ENCODE results near the gene FSTL4.

FSTL4 gene

DNA sequence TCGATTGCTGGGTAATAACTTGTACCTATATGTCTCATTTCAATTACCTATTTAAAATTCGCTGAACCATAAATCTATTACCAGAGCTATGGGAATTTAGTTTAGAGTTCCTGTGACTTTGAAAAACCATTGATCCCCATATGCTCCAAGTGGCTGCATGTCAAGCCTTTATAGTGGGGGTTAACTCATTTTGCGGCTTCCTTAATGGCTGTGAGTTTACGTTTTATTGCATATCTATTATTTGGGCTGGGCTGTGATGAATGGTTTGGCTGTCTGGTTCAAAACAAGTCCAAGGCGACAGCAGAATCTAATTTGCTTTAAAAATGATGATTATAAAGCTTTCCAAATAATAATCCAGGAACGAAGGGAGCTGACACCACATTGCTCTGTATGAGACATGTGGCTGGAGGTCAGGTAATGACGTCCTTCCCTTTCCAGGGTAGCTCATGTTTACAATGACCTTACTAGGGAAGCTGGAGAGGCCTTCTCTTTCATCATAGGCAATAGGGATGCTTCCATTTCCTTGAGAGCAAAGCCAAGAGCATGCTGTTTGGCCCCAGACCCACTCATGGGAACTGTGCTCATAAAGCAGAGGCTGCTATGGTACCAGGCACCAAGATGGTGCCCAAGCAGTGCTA is 302.2 kb downstream of the FSTL4 start:
- FAIRE-seq (no peak), DNase-seq (ENCODE audit: insufficient read length, low spot score) (no peak)

DNA sequence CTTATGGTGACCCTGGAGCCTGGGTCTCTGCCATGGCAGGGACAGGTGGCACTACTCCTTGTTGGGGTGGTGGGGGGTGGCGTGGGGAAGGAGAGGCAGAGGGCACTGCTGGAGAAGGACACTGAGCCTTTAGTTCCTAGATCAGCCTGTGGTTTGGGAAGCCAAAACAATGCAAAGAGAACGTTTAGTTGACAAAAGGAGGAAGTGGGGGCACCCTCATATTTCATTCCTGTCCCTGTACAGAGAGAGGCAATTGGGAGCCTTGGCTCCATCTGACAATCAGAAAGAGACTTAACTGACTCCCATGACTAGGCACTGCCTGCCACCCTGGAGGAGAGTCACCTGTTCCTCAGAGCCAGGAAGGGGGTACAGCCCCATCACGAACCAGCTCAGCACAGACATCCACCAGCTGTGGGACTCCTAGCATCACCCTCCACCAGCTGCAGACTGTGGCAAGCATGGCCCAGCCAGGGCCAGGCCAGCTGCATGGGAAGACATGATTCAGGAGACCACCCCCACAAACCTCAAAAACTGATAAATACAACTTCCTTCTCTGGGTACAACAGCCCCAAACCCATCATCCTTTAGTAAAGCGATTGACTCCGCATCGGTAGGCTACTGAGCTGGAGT is 303.1 kb downstream of the FSTL4 start:
- FAIRE-seq = no peak
- DNase-seq (ENCODE audit: insufficient read length, low spot score) = no peak

DNA sequence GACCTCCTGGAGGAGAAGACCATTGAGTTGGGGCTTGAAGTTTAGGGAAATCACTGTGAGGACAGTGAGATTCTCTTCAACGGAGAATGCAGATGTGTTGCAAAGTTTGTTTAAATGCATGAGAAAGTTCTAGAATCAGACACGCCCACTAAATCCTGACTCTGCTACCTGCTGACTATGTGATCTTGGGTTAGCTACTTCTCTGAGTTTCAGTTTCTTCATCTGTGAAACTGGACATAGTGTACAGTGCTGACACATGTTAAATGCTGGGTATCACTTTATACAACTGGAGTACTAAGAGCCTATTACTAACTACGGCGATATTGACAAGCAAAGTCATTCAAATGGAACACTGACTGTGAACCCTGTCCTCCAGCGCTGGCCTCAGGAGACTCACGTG is 305.1 kb downstream of the FSTL4 start:
- FAIRE-seq (no peak), DNase-seq (ENCODE audit: insufficient read length, low spot score) (no peak)

DNA sequence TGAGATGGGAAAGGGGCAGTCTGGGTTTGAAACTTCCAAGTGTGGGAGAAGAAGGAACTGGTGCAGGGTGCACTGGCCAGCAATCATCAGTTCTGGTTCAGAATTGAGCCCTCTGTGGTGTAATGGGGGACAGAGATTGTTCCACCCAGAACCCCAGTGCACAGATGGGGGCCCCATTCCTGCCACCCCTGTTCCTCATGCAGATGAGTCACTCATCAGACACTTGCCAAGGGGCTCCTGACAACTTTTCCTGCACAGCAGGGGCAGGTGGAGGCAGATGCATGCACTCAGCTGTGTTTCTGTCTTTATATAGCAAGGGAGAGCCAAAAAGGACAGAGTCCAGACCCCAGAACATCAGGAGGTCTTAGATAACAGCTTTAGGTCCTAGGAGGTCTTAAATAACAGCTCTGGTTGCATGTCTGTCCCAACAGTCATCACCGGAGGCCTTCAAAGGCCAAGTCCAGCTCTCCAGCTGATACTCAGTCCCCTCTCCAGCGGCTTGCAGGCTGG is 307.6 kb downstream of the FSTL4 start:
- DNase-seq (ENCODE audit: insufficient read length, low spot score) = no peak
- no peak for FAIRE-seq

DNA sequence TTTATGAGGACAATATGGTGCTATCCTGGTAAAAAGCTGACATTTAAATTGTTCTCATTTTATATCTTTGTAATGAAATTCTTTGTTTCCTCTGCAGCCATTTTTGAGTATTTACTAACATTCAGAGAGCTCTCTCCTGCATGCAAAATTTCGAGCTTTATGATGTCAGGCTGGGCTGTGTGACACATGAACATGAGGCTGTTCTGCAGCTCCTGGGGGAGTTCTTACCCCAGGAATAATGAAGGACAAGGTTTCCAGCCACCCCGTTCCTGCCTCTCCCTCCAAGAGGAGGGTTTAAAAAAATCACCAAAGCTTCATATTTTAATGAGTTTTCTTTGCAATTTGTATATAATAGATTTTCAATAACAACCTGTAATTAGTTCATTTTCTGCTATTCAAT is 308.2 kb downstream of the FSTL4 start:
- FAIRE-seq (no peak), DNase-seq (ENCODE audit: insufficient read length, low spot score) (no peak)

DNA sequence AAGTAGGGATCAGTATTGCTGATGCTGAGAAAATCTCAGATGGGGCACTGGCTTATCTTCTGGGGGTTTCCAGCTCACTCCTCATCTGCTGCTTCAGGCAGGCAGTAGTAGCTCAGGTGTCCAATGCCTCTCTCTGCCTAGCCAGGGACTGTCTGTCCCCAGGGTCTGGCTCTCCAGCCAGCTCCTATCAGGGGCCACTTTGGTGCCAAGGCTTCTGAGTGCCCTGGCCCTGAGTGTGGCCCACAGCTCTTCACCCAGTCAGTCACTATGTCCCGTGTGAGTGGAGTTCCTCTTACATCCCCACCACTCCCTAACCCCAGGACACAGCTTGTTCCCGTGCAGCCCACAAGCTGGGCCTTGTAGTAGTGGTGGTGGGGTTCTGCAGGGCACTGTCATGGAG is 309.0 kb downstream of the FSTL4 start:
- no peak for FAIRE-seq

DNA sequence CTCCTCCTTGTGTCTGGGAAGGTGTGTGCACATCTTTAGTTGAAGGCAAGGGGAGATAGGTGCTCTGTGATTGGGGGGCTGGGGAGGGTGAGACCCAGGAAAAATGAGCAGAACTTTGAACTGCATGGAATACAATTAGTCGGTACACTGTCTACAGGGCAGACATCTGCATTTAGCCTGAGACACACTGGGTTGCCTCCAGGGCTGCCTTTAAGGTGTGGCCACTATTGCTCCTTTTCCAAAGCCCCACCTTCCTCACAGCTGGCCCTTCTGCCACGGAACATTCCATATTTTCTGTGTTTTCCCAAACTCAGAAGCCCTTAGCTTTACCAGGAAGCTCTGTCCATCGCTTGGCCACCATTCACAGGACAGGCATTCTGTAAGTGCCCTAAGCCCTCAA is 312.6 kb downstream of the FSTL4 start:
- DNase-seq (ENCODE audit: insufficient read length, low spot score) = no peak
- FAIRE-seq = no peak

More for the DNA sequence above, 309.0 kb downstream of the FSTL4 start:
- DNase-seq (ENCODE audit: insufficient read length, low spot score) = no peak

DNA sequence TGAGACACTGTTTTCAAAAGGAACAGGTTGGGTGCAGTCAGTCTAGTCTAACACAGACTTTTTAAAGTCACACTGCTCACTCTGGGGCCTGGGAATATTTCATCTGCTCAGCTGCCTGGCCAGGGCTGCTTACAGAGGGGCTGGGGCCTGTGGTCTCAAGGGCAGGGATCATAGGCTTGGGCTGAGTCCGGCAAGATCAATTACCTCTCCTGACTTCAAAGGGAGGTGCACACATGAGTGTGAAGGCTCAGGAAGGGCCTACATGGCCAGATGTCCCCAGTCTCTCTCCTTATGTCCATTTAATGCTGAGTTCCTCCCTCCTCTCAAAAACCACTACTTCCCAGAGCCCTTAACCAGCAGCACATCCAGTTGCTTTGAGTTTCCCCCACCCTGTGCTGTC is 313.3 kb downstream of the FSTL4 start:
- DNase-seq (ENCODE audit: insufficient read length, low spot score) = no peak
- no peak for FAIRE-seq

DNA sequence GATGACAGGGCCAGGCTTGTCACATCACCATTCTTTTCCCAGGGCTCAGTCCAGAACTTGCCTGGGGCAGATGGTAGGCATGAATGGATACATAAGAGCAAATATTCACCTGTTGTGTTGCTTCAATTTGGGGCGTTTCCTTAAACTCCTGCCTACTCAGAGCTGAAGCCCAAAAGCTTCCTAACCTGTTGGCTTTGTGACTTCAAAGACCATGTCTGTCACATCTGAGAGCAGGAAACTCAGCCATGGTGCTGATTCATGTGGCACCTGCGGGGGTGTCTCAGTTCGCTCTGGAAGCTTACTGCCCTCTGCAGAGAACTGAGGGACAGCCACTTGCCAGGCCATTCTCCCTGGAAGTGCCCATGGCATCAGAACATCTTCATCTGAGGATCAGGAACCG is 313.9 kb downstream of the FSTL4 start:
- DNase-seq (ENCODE audit: insufficient read length, low spot score) (no peak), FAIRE-seq (no peak)

DNA sequence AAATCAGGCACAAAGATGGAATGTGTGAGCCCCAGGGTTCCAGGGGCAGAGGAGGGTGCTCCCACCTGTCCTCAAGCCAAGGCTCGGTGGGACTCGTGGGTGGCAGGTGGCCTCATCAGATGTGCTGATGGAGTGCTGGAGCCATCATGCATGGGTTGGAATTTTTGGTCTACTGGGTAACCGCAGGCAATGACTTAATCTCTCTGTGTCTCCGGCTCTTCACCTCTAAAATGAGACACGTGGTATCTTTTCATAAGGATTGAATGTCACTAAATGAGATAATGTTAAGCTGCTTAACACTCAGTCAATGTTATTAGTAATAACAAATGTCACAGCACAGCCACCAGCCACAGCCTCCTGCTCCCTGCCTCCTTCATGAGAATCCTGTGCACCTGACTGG is 315.0 kb downstream of the FSTL4 start:
- DNase-seq (ENCODE audit: insufficient read length, low spot score) = no peak

DNA sequence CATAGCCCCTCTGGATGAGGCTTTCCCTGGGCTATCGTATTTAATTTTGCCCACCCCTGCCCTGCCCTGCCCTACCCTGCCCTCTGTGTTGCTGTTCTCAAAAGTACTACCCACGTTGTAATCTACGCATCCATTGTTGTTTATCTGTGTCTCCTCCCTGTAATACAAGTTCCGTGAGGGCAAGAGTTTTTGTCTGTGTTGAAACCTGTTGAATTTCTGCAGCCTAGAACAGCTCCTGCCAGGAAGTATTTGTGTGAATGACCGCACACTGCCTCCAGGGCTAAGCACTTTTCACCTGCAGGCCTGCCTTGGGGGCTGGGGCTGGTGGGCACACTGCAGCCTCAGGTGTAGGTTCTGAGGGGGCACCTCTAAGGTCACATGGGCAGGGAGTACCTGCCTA is 315.7 kb downstream of the FSTL4 start:
- no peak for FAIRE-seq
- DNase-seq (ENCODE audit: insufficient read length, low spot score) = no peak

More for the DNA sequence above, 315.0 kb downstream of the FSTL4 start:
- no peak for FAIRE-seq

DNA sequence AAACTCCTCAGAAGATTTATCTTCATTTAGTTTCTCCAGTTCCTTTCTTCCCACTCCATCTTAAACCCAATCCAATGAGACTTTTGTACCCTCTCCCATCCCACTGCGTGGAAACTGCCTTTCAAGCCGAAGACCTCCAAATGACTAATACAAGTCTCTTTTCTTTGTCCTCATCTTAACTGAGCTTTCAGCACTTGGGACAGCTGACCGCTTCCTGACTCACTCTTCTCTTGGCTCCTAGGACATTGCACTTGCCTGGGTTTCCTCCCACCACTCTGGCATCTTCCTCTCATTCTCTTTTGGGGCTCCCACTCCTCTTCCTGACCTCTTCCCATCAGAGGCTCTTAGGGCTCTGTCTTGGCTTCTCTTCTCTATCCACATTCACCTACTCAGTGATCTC is 316.8 kb downstream of the FSTL4 start:
- DNase-seq (ENCODE audit: insufficient read length, low spot score) (no peak), FAIRE-seq (no peak)

DNA sequence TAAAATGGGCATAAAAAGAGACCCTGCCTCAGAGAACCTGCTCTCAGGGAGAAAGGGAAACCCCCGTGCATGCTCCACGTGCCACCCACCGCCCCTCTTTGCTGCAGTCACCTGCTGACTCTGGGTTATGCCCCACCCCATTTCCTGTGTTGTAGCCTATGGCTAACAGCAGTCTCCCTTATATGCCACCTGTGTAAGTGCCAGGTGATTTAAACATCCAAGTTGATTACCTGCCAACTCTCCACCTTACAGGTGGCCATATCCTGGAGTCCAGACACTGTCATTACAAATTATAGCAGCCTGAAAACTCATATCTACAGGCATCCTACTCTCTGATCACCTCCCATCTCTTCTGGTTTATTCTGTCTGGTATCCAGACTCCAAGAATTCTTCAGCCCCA is 318.0 kb downstream of the FSTL4 start:
- FAIRE-seq (no peak), DNase-seq (ENCODE audit: insufficient read length, low spot score) (no peak)

DNA sequence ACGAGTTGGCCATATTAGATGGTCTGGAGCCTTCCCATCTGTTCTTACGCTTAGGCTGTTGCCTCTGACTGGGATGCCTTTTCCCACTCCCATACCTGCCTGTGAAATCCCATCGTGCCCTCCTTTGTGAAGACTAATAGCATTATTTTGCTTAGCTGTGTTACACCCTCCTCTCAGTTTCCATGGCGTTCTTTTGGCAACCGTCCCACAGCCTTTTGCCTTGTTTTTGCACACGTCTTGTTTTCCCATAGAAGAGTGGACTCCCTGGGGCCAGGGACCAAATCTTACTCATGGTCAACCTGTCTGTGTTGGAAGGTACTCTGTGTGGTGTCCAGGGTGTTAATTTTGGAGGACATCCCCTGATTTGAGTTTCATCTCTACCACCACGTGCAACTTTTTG is 318.4 kb downstream of the FSTL4 start:
- FAIRE-seq (no peak), DNase-seq (ENCODE audit: insufficient read length, low spot score) (no peak)

DNA sequence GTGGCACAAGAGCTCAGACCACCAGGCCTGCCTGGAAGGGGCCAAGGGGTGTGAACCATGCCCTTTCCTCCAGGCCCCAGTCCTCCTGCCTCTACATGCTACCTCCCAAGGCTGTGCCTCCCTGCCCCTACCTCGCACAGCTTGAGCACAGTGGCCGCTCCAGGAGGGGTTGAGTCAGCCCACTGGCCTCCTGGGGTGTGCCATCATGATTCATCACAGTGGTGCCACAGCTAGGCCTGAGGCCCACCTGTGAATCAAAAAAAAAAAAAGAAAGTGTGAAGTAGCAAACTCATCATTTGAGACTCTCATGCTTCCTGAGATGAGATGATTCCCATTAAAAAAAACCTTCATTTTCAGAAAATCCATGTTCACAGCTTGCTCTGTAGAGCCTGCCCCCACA is 320.0 kb downstream of the FSTL4 start:
- no peak for DNase-seq (ENCODE audit: insufficient read length, low spot score)
- FAIRE-seq = no peak

DNA sequence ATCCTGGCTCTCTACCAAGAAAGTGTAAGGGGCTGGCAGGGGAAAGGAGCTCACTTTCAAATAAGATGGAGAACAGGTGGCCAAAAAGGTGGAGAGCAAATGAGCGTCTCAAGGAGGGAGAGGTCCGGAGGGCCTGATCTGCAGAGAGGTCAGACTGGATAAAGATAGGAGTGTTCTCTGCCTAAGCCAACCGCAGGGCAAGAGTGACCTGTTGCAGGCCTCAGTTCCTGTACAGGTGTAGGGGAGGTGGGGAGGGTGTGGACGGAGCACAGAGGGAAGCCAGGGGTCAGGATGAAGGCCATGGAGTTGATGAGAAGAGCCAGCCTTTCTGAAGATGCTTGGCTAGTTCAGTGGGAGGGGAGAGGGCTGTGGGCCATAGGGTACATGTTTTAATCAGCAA is 320.8 kb downstream of the FSTL4 start:
- no peak for FAIRE-seq
- no peak for DNase-seq (ENCODE audit: insufficient read length, low spot score)

DNA sequence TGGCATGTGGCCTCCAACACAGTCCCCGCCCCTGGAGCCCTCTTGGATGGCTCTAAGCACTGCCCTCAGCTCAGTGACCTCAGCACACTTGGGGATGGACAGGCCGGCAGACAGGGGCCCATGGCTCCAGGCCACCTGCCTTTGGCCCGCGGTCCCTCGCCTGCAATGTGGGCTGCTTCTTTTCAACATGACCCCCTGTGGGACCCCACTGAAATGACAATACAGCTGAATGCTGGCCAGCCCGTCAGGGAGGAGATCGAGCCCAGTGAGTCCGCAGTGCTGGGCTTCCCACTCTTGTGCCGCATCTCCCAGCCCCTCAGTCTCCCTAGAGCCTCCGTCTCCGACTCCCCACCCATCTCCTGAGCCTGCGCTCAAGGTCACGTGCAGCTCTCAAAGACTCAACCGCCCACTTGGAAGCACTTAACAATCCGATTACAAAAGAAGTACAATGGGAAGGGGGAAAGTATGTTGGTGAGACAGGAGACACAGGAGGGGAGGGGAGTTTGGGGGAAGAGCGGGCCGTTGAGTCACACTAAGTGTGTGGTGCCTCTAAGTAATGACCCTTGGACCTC is 321.6 kb downstream of the FSTL4 start:
- DNase-seq (ENCODE audit: insufficient read length, low spot score) = no peak
- FAIRE-seq = no peak

DNA sequence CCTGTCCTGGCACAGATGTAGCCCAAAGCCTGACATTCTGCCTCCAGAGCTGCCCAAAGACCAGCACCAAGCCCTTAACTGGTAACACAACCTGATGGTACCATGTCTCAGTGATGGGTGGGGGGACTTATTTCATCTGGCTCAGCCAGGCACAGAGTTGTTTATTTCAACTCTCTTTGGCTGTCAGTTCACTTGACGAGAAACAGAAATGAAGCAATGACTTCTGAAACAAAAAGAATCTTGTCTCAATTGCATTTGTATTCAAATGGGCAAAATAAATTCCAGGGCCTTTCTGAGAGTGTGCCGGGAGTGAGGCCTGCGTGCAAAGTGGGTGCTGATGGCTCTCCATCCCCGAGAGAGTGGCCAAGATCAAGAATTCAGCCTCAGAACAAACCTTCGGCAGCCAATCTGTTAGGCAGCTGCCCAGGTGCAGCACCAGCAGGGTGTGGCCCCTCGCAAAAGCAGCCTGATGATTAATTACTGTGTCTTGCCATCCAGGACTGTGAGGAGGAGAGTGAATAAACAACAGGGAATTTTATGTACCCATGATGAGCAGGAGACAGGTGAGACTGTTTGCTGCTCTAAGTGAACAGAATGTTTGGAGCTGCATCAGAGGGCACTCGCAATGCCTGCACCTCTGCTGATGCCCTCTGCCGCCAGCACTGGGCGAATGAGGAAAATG is 322.5 kb downstream of the FSTL4 start:
- FAIRE-seq (no peak), DNase-seq (ENCODE audit: insufficient read length, low spot score) (no peak)

DNA sequence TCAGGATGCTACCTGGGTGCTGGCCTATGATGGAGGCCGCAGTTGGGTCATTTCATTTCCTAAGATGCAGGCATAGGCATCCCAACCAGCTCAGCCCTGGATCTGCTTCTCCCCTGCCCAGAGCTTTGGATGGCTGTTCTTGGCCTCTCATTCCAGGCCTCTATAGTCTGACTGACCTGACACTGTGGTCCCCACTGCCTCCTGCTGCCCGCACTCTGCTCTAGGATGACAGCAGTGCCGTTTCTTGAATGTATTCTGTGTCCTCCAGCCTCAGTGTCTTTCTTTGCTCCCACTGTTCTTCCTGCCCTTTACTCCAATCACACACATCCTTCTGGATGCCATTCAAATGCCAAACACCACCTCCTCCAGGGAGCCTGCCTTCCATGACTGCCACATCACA is 324.8 kb downstream of the FSTL4 start:
- no peak for DNase-seq (ENCODE audit: insufficient read length, low spot score)
- FAIRE-seq = no peak

DNA sequence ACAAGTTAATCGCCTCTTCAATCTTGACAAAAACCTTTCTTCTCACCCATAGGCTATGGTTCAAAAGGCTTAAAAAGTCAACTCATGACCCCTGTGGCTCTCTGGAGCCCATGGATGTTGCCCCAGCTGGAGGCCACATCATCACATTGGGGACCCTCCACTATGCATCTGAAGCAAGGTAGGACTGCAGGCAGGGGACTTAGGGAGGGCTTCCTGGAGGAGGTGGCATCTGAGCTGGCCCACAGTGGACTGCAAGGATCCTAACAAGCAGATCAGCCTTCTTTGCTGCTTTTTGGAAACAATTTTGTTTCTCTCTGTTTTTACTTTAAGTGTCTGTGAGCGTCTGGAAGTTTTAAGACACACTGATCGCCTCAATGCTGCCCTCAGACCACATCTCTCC is 325.9 kb downstream of the FSTL4 start:
- no peak for DNase-seq (ENCODE audit: insufficient read length, low spot score)
- no peak for FAIRE-seq

DNA sequence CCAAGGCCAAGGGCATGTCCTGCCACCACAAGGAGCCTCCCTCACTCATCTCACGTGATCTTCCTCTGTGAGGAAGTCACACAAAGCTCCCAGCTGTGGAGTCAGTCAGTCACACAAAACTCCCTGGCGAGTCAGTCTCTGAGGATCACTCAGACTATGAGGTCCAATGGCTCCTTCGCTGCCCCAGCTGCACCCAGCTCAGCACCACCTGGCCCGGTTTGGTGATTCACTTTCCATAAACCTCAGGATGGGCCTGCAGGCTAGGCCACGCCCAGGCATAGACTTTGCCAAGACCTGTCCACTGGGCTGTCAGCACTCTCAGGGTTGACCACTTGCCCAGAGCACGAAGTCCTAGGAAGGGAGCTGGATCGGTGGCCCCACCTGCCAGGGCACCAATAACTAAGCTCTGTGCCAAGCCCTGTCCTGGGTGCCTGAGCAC is 326.7 kb downstream of the FSTL4 start:
- no peak for FAIRE-seq
- no peak for DNase-seq (ENCODE audit: insufficient read length, low spot score)

DNA sequence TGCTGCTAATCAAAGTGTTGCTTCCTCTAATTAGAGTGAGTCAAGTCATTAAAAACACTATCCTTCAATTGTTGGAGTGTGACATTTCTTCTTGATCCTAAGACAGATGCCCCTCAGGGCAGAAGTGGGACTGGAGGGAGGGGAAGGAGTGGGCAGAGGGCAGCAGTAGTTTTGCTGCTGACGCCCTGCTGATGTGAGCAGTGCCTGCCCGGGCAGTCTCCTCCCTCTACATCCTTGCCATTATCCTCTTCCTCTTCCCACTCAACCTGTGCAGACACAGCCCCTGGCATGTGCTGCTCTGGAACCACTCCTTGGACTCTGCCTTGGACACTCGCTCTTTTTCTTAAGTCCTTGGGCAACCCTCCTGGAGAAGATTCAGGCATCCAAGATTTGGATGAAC is 328.0 kb downstream of the FSTL4 start:
- FAIRE-seq = no peak
- no peak for DNase-seq (ENCODE audit: insufficient read length, low spot score)

Data from GM19239 (cell line).